ENCODE data around the gene USP17L20.
"Not testable (repeated sequence)": the region's sequence is repeated elsewhere in the genome, so short reads cannot be mapped to it uniquely, and the experiment has no call there.

Gene USP17L20, protein sequence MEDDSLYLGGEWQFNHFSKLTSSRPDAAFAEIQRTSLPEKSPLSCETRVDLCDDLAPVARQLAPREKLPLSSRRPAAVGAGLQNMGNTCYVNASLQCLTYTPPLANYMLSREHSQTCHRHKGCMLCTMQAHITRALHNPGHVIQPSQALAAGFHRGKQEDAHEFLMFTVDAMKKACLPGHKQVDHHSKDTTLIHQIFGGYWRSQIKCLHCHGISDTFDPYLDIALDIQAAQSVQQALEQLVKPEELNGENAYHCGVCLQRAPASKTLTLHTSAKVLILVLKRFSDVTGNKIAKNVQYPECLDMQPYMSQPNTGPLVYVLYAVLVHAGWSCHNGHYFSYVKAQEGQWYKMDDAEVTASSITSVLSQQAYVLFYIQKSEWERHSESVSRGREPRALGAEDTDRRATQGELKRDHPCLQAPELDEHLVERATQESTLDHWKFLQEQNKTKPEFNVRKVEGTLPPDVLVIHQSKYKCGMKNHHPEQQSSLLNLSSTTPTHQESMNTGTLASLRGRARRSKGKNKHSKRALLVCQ

DNA sequence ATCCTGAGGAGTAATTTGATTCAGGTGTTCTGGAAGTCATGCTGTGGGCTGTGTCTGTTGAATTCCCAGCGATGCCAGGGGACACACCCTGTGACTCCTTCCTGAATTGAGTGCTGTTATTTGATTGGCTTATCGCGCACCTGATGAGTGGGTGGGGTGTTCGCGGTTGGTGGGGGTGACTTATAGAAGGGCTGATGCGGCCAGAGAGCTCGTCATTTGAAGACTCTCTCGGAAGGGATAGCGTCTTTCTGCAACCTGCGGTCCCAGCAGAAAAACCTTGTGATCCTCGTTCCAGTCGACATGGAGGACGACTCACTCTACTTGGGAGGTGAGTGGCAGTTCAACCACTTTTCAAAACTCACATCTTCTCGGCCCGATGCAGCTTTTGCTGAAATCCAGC is at the start of gene USP17L20:
Gene USP17L20 (plus strand): TSS at position 301 of the 400 bp plus-strand sequence. CDS start 0 bp downstream, at position 301.
- DNase-seq (ENCODE audit: low spot score): not testable (repeated sequence)

DNA sequence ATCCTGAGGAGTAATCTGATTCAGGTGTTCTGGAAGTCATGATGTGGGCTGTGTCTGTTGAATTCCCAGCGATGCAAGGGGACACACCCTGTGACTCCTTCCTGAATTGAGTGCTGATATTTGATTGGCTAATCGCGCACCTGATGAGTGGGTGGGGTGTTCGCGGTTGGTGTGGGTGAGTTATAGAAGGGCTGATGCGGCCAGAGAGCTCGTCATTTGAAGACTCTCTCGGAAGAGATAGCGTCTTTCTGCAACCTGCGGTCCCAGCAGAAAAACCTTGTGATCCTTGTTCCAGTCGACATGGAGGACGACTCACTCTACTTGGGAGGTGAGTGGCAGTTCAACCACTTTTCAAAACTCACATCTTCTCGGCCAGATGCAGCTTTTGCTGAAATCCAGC is 47.6 kb upstream of the USP17L20 start, which contains the start of gene USP17L10:
Gene USP17L10 (plus strand): TSS at position 301 of the 400 bp plus-strand sequence. CDS start 0 bp downstream, at position 301.
- not testable (repeated sequence) for DNase-seq (ENCODE audit: low spot score)

DNA sequence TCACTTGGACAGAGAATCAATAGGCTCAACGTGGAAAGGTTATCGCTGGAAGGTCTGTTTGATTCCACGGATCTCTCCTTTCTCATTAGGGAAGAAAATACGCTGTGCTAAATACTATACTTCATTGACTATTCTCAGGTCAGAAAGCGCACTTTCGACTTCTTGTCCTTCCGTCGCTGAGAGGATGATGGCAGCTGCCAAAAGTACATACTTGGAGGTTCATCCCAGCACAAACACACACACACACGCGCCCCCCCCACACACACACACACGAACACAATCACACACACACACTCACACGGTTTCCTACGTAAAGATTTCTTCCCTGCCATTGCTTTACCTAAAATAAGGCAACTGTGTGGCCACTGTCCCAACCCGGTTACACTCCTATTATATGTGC is 43.2 kb upstream of the USP17L20 start:
- DNase-seq (ENCODE audit: low spot score): not testable (repeated sequence)

DNA sequence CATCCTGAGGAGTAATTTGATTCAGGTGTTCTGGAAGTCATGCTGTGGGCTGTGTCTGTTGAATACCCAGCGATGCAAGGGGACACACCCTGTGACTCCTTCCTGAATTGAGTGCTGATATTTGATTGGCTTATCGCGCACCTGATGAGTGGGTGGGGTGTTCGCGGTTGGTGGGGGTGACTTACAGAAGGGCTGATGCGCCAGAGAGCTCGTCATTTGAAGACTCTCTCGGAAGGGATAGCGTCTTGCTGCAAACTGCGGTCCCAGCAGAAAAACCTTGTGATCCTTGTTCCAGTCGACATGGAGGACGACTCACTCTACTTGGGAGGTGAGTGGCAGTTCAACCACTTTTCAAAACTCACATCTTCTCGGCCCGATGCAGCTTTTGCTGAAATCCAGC is 42.8 kb upstream of the USP17L20 start, which contains the start of gene USP17L11:
Gene USP17L11 (plus strand): TSS at position 301 of the 400 bp plus-strand sequence. CDS start 0 bp downstream, at position 301.
- not testable (repeated sequence) for DNase-seq (ENCODE audit: low spot score)

DNA sequence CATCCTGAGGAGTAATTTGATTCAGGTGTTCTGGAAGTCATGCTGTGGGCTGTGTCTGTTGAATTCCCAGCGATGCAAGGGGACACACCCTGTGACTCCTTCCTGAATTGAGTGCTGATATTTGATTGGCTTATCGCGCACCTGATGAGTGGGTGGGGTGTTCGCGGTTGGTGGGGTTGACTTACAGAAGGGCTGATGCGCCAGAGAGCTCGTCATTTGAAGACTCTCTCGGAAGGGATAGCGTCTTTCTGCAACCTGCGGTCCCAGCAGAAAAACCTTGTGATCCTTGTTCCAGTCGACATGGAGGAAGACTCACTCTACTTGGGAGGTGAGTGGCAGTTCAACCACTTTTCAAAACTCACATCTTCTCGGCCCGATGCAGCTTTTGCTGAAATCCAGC is 38.1 kb upstream of the USP17L20 start, which contains the start of gene USP17L12:
Gene USP17L12 (plus strand): TSS at position 301 of the 400 bp plus-strand sequence. CDS start 0 bp downstream, at position 301.
- DNase-seq (ENCODE audit: low spot score): not testable (repeated sequence)

DNA sequence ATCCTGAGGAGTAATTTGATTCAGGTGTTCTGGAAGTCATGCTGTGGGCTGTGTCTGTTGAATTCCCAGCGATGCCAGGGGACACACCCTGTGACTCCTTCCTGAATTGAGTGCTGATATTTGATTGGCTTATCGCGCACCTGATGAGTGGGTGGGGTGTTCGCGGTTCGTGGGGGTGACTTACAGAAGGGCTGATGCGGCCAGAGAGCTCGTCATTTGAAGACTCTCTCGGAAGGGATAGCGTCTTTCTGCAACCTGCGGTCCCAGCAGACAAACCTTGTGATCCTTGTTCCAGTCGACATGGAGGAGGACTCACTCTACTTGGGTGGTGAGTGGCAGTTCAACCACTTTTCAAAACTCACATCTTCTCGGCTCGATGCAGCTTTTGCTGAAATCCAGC is 33.3 kb upstream of the USP17L20 start, which contains the start of gene USP17L13:
Gene USP17L13 (plus strand): TSS at position 301 of the 400 bp plus-strand sequence. CDS start 0 bp downstream, at position 301.
- DNase-seq (ENCODE audit: low spot score): not testable (repeated sequence)

DNA sequence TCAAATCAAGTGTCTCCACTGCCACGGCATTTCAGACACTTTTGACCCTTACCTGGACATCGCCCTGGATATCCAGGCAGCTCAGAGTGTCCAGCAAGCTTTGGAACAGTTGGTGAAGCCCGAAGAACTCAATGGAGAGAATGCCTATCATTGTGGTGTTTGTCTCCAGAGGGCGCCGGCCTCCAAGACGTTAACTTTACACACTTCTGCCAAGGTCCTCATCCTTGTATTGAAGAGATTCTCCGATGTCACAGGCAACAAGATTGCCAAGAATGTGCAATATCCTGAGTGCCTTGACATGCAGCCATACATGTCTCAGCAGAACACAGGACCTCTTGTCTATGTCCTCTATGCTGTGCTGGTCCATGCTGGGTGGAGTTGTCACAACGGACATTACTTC is 27.7 kb upstream of the USP17L20 start:
- DNase-seq (ENCODE audit: low spot score): not testable (repeated sequence)

DNA sequence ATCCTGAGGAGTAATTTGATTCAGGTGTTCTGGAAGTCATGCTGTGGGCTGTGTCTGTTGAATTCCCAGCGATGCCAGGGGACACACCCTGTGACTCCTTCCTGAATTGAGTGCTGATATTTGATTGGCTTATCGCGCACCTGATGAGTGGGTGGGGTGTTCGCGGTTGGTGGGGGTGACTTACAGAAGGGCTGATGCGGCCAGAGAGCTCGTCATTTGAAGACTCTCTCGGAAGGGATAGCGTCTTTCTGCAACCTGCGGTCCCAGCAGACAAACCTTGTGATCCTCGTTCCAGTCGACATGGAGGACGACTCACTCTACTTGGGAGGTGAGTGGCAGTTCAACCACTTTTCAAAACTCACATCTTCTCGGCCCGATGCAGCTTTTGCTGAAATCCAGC is 23.8 kb upstream of the USP17L20 start, which contains the start of gene USP17L15:
Gene USP17L15 (plus strand): TSS at position 301 of the 400 bp plus-strand sequence. CDS start 0 bp downstream, at position 301.
- not testable (repeated sequence) for DNase-seq (ENCODE audit: low spot score)

DNA sequence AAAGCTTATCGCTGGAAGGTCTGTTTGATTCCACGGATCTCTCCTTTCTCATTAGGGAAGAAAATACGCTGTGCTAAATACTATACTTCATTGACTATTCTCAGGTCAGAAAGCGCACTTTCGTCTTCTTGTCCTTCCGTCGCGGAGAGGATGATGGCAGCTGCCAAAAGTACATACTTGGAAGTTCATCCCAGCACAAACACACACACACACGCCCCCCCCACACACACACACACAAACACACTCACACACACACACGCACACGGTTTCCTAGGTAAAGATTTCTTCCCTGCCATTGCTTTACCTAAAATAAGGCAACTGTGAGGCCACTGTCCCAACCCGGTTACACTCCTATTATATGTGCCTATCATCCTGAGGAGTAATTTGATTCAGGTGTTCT is 19.5 kb upstream of the USP17L20 start:
- not testable (repeated sequence) for DNase-seq (ENCODE audit: low spot score)

DNA sequence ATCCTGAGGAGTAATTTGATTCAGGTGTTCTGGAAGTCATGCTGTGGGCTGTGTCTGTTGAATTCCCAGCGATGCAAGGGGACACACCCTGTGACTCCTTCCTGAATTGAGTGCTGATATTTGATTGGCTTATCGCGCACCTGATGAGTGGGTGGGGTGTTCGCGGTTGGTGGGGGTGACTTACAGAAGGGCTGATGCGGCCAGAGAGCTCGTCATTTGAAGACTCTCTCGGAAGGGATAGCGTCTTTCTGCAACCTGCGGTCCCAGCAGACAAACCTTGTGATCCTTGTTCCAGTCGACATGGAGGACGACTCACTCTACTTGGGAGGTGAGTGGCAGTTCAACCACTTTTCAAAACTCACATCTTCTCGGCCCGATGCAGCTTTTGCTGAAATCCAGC is 14.3 kb upstream of the USP17L20 start, which contains the start of gene USP17L17:
Gene USP17L17 (plus strand): TSS at position 301 of the 400 bp plus-strand sequence. CDS start 0 bp downstream, at position 301.
- DNase-seq (ENCODE audit: low spot score): not testable (repeated sequence)

DNA sequence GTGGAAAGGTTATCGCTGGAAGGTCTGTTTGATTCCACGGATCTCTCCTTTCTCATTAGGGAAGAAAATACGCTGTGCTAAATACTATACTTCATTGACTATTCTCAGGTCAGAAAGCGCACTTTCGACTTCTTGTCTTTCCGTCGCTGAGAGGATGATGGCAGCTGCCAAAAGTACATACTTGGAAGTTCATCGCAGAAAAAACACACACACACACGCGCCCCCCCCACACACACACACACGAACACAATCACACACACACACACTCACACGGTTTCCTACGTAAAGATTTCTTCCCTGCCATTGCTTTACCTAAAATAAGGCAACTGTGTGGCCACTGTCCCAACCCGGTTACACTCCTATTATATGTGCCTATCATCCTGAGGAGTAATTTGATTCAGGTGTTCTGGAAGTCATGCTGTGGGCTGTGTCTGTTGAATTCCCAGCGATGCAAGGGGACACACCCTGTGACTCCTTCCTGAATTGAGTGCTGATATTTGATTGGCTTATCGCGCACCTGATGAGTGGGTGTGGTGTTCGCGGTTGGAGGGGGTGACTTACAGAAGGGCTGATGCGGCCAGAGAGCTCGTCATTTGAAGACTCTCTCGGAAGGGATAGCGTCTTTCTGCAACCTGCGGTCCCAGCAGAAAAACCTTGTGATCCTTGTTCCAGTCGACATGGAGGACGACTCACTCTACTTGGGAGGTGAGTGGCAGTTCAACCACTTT is 9.8 kb upstream of the USP17L20 start, which contains the start of gene USP17L18:
Gene USP17L18 (plus strand): TSS at position 678 of the 728 bp plus-strand sequence. CDS start 0 bp downstream, at position 678.
- not testable (repeated sequence) for DNase-seq (ENCODE audit: low spot score)

DNA sequence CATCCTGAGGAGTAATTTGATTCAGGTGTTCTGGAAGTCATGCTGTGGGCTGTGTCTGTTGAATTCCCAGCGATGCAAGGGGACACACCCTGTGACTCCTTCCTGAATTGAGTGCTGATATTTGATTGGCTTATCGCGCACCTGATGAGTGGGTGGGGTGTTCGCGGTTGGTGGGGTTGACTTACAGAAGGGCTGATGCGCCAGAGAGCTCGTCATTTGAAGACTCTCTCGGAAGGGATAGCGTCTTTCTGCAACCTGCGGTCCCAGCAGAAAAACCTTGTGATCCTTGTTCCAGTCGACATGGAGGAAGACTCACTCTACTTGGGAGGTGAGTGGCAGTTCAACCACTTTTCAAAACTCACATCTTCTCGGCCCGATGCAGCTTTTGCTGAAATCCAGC is 4.8 kb upstream of the USP17L20 start, which contains the start of gene USP17L19:
Gene USP17L19 (plus strand): TSS at position 301 of the 400 bp plus-strand sequence. CDS start 0 bp downstream, at position 301.
- not testable (repeated sequence) for DNase-seq (ENCODE audit: low spot score)

DNA sequence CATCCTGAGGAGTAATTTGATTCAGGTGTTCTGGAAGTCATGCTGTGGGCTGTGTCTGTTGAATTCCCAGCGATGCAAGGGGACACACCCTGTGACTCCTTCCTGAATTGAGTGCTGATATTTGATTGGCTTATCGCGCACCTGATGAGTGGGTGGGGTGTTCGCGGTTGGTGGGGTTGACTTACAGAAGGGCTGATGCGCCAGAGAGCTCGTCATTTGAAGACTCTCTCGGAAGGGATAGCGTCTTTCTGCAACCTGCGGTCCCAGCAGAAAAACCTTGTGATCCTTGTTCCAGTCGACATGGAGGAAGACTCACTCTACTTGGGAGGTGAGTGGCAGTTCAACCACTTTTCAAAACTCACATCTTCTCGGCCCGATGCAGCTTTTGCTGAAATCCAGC is 4.6 kb downstream of the USP17L20 start, which contains the start of gene USP17L21:
Gene USP17L21 (plus strand): TSS at position 301 of the 400 bp plus-strand sequence. CDS start 0 bp downstream, at position 301.
- not testable (repeated sequence) for DNase-seq (ENCODE audit: low spot score)

DNA sequence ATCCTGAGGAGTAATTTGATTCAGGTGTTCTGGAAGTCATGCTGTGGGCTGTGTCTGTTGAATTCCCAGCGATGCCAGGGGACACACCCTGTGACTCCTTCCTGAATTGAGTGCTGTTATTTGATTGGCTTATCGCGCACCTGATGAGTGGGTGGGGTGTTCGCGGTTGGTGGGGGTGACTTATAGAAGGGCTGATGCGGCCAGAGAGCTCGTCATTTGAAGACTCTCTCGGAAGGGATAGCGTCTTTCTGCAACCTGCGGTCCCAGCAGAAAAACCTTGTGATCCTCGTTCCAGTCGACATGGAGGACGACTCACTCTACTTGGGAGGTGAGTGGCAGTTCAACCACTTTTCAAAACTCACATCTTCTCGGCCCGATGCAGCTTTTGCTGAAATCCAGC is 9.4 kb downstream of the USP17L20 start, which contains the start of gene USP17L22:
Gene USP17L22 (plus strand): TSS at position 301 of the 400 bp plus-strand sequence. CDS start 0 bp downstream, at position 301.
- DNase-seq (ENCODE audit: low spot score): not testable (repeated sequence)

DNA sequence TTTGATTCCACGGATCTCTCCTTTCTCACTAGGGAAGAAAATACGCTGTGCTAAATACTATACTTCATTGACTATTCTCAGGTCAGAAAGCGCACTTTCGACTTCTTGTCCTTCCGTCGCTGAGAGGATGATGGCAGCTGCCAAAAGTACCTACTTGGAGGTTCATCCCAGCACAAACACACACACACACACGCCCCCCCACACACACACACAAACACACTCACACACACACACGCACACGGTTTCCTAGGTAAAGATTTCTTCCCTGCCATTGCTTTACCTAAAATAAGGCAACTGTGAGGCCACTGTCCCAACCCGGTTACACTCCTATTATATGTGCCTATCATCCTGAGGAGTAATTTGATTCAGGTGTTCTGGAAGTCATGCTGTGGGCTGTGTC is 13.8 kb downstream of the USP17L20 start:
- not testable (repeated sequence) for DNase-seq (ENCODE audit: low spot score)

All from AG08395 (cell line).